GM19351 (cell line): Measurements from ENCODE around the gene SLC39A10.
"Not testable (repeated sequence)": the region's sequence is repeated elsewhere in the genome, so short reads cannot be mapped to it uniquely, and the experiment has no call there.

Experiments used
- ATAC-seq: cut with Tn5 transposase; IDR thresholded peaks from one replicate; pipeline ENCODE4 v1.9.1; 2021; ENCODE audit warnings: mild to moderate bottlenecking, moderate library complexity; ENCODE audit not compliant: unreplicated experiment

SLC39A10 gene

GRCh38 chr2:195667974-195668373 is 10.9 kb downstream of the SLC39A10 start:
- ATAC-seq: no peak

- no peak for ATAC-seq
Measured at GRCh38 chr2:195670191-195670590, 13.2 kb downstream of the SLC39A10 start.

- no peak for ATAC-seq
Measured at GRCh38 chr2:195671563-195671962, 14.5 kb downstream of the SLC39A10 start.

GRCh38 chr2:195672674-195673073 is 15.6 kb downstream of the SLC39A10 start:
- no peak for ATAC-seq

- ATAC-seq: no peak
Measured at GRCh38 chr2:195674491-195675221, 17.6 kb downstream of the SLC39A10 start.

- no peak for ATAC-seq
Measured at GRCh38 chr2:195675783-195676427, 18.9 kb downstream of the SLC39A10 start.

GRCh38 chr2:195677290-195677689 is 20.3 kb downstream of the SLC39A10 start:
- no peak for ATAC-seq

GRCh38 chr2:195677884-195678283 is 20.9 kb downstream of the SLC39A10 start:
- ATAC-seq: no peak

- no peak for ATAC-seq
Measured at GRCh38 chr2:195682077-195682476, 25.1 kb downstream of the SLC39A10 start.

GRCh38 chr2:195683174-195683573 is 26.1 kb downstream of the SLC39A10 start:
- ATAC-seq: no peak

GRCh38 chr2:195686564-195686963 is 29.5 kb downstream of the SLC39A10 start:
- no peak for ATAC-seq

- ATAC-seq: no peak
Measured at GRCh38 chr2:195687320-195688086, 30.5 kb downstream of the SLC39A10 start.

- not testable (repeated sequence) for ATAC-seq
Measured at GRCh38 chr2:195692531-195692930, 35.5 kb downstream of the SLC39A10 start.

- ATAC-seq: no peak
Measured at GRCh38 chr2:195694553-195694952, 37.5 kb downstream of the SLC39A10 start.

GRCh38 chr2:195695002-195695631 is 38.1 kb downstream of the SLC39A10 start:
- ATAC-seq: no peak

- no peak for ATAC-seq
Measured at GRCh38 chr2:195696012-195696411, 39.0 kb downstream of the SLC39A10 start.

GRCh38 chr2:195697681-195698220 is 40.7 kb downstream of the SLC39A10 start:
- ATAC-seq: no peak

- ATAC-seq: no peak
Measured at GRCh38 chr2:195700480-195700879, 43.5 kb downstream of the SLC39A10 start.

GRCh38 chr2:195706161-195706900 is 49.3 kb downstream of the SLC39A10 start:
- ATAC-seq: no peak
